Nephron progenitor cell (in vitro differentiated cells): ENCODE data around the gene CCDC188.

ENCODE experiments used
- DNase-seq: peaks from one replicate; pipeline ENCODE4 v3.0.0; 2021
- H3K27ac Mint-ChIP-seq: 2 replicates; pipeline ENCODE4 v1.8.0; 2021; ENCODE audit warnings: mild to moderate bottlenecking, moderate library complexity, mixed read lengths
- H3K27me3 Mint-ChIP-seq: 2 replicates; pipeline ENCODE4 v1.8.0; 2021; ENCODE audit warnings: mild to moderate bottlenecking, low read depth, mixed read lengths; ENCODE audit not compliant: poor library complexity
- H3K36me3 Mint-ChIP-seq: 2 replicates; pipeline ENCODE4 v1.8.0; 2021; ENCODE audit warnings: low read depth, mixed read lengths
- H3K4me1 Mint-ChIP-seq: 2 replicates; pipeline ENCODE4 v1.8.0; 2021; ENCODE audit warnings: mixed read lengths
- H3K4me3 Mint-ChIP-seq: 2 replicates; pipeline ENCODE4 v1.8.0; 2021; ENCODE audit warnings: mild to moderate bottlenecking, moderate library complexity, mixed read lengths
- H3K9me3 Mint-ChIP-seq: 2 replicates; pipeline ENCODE4 v1.8.0; 2021; ENCODE audit warnings: mild to moderate bottlenecking, moderate library complexity, mixed read lengths
- TF ChIP-seq, protein P1 (sequence below): fragments of 200-600 bp; sonication (generic); IDR thresholded peaks from 2 replicates; pipeline ENCODE4 v1.5.0; 2021; ENCODE audit warnings: antibody characterized with exemption

CCDC188 gene

DNA sequence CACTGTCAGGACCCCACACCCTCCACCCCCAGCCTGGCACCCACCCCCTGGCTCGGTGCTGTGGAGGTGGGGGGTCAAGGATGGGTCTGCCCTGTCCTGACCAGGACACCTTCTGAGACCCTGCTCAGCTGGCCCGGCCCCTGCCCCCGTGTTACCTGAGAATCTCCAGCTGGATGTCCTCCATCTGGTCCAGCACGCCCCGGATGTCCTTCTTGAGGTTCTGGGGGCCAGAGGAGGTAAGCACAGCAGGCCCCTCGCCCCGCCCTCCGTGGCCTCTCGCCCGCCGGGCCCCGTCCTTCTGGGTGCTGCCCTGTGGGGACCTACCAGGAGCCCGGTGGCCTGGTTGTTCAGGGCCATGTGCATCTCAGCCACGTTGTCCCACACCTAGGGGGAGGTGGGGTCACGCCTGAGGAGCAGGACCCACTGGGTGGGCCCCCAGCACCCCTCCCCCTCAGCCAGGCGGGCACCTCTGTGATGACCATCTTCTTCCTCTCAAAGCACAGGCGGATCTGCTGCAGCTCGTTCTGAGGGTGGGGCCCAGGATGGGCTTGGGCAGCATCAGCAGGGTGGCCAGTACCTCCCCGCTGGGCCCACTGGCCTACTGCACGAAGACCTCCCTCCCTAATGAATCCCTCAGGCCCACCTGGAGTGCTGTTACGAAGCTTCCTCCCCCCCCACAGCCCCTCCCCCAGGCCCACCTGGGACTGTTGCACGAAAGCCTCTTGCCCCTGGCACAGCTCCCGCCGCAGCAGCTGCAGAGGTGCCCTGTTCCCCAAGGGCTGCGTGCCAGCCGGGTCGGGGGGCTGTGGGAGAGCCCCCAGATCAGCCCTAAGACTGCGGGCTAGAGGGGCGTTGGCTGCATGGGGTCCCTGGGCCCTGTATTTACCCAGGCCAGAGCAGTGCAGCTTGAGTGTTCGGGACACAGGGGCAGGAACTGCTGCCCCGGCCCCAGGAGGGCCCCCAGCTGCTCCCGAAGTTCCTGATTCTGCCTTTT, 1.3 kb downstream of the CCDC188 start:
- Mint-ChIP-seq H3K4me3 (no peak overlapping the region), H3K27ac (no peak overlapping the region), H3K9me3 (no peaks in the 10 kb centered on the region), H3K27me3 (peaks cover 8% of the 10 kb centered on the region), H3K4me1 (peaks cover 19% of the 10 kb centered on the region), H3K36me3 (no peaks in the 10 kb centered on the region)
- TF ChIP-seq, protein P1, sequence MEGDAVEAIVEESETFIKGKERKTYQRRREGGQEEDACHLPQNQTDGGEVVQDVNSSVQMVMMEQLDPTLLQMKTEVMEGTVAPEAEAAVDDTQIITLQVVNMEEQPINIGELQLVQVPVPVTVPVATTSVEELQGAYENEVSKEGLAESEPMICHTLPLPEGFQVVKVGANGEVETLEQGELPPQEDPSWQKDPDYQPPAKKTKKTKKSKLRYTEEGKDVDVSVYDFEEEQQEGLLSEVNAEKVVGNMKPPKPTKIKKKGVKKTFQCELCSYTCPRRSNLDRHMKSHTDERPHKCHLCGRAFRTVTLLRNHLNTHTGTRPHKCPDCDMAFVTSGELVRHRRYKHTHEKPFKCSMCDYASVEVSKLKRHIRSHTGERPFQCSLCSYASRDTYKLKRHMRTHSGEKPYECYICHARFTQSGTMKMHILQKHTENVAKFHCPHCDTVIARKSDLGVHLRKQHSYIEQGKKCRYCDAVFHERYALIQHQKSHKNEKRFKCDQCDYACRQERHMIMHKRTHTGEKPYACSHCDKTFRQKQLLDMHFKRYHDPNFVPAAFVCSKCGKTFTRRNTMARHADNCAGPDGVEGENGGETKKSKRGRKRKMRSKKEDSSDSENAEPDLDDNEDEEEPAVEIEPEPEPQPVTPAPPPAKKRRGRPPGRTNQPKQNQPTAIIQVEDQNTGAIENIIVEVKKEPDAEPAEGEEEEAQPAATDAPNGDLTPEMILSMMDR, result no peak
- DNase-seq, result no peak

DNA sequence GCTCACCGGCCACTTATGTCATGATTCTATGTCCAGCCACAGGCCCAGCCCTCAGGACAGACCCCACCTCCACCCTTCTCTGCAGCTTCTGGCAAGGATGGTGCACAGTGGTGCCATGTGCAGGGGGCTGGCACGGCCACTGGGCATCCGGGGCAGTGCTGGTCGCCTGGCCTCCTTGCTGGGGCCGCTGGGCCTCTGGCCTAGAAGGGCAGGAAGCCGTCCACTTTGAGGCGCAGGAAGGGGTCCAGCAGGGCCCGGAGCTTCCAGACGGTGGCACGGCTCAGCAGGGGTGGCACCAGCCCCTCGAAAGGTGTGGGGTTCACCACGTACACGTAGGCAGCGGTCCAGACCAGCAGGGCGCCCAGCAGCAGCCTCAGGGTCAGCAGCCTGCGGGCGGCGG, 2.4 kb downstream of the CCDC188 start:
- no peaks in the 10 kb centered on the region for H3K36me3 Mint-ChIP-seq
- H3K27me3 Mint-ChIP-seq, result peaks cover under 1% of the 10 kb centered on the region
- TF ChIP-seq, protein P1, result no peak
- peaks cover 11% of the 10 kb centered on the region for H3K4me1 Mint-ChIP-seq
- no peak overlapping the region for H3K4me3 Mint-ChIP-seq
- H3K27ac Mint-ChIP-seq, result no peak overlapping the region
- H3K9me3 Mint-ChIP-seq, result no peaks in the 10 kb centered on the region
- DNase-seq, result no peak

DNA sequence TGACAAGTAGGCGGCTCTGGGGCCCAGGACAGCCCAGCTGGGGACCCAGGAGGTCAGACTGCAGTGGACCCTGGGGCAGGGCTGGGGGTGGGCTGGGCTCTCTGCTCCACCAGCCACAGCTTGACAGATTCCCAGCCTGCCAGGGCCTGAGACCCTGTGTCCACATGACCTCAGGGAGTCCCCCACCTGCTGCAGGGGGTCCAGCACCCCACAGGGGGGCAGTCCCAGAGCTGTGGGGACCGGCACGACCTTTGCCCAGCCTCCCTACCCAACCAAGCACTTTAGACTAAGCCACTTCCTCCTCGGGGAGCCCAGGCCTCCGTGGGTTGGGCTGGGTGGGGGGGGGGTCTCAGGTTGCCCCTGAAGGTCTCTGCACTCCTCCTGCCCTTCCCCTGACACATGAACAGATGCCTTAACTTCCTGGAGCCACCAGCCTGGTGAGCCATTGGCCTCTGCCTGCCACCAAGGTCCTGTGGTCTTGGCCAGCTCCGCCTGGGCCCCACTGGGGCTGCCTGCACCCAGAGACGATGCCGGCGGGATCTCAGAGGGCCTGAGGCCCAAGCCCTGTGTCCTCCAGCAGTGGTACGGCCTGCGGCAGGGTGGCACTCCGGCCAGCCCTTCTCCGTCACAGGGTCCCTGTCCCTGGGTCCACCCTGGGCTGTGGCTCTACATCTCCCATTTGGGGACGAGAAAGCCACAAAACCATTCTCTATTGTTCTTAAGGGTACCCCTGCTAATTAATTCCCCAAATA, 3.4 kb downstream of the CCDC188 start:
- no peak overlapping the region for H3K4me3 Mint-ChIP-seq
- peaks cover 5% of the 10 kb centered on the region for H3K4me1 Mint-ChIP-seq
- H3K36me3 Mint-ChIP-seq, result no peaks in the 10 kb centered on the region
- TF ChIP-seq, protein P1, result no peak
- DNase-seq, result no peak
- no peak overlapping the region for H3K27ac Mint-ChIP-seq
- H3K9me3 Mint-ChIP-seq, result no peaks in the 10 kb centered on the region
- no peaks in the 10 kb centered on the region for H3K27me3 Mint-ChIP-seq

DNA sequence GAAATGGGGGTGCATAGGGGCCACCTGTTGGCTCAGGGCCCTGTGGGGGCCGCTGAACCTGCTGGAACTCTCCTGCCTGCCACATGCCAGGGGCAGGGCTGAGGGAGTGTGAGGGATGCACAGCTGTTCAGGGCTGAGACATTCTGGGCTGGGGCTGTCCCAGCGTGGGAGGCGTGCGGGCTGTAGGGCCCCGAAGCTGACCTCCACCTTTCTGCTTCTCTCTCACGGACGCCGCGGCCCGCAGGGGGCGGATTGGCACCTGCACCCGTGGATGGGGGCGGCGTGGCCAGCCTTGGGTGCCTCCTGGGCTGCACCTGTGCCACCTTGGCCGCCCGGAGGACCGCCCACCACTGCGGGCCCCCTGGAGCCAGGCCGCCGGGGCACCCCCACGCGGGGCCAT, 4.1 kb downstream of the CCDC188 start:
- Mint-ChIP-seq H3K4me1 (peaks cover 5% of the 10 kb centered on the region), H3K27me3 (no peaks in the 10 kb centered on the region), H3K27ac (peak overlapping the region; percentile 66), H3K4me3 (no peak overlapping the region), H3K9me3 (no peaks in the 10 kb centered on the region), H3K36me3 (no peaks in the 10 kb centered on the region)
- no peak for DNase-seq
- TF ChIP-seq, protein P1, result no peak

DNA sequence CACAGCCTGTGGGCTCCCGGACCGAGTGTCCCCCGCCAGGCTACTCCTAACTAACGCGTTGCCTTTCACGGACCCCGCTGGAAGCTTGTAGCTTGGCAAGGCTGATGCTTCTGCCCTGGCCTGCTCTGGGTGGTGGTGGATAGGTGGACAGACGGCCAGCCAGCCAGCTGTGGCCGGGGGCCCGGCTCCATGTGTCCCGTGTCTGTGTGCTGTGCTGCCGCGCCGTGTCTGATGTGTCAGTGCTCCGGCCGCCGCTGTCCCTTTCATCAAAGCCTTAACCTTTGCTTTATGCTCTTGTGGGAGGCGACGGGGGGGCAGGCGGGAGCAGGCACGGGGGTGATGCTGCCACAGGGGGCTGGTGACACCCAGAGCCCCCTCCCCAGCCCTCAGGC, 5.0 kb downstream of the CCDC188 start:
- Mint-ChIP-seq H3K4me3 (no peak overlapping the region), H3K9me3 (no peaks in the 10 kb centered on the region), H3K27ac (no peak overlapping the region), H3K4me1 (peaks cover 5% of the 10 kb centered on the region), H3K27me3 (no peaks in the 10 kb centered on the region), H3K36me3 (no peaks in the 10 kb centered on the region)
- DNase-seq, result no peak
- TF ChIP-seq, protein P1, result no peak
